Neural progenitor cell (in vitro differentiated cells): Measurements from ENCODE around the gene AGPAT4. TPM values are rescaled to one million over a fixed set of nuclear protein-coding genes. Genes with fewer than 3 reads are reported as not detected.

Experiments
- DNase-seq: peaks from one replicate; pipeline ENCODE4 v3.0.0-alpha.2; 2016; ENCODE audit warnings: low spot score
- H2AFZ ChIP-seq: fragments of 200-600 bp; sonication (generic); replicated peaks from 2 replicates; pipeline ENCODE4 v1.6.1; 2016; ENCODE audit warnings: antibody characterized with exemption
- H3F3A ChIP-seq: fragments of 200-600 bp; sonication (generic); 2 replicates; pipeline ENCODE4 v1.6.1; 2016; ENCODE audit warnings: antibody characterized with exemption, low read depth
- H3K27ac ChIP-seq: fragments of 200-600 bp; sonication (generic); 2 replicates; pipeline ENCODE4 v1.5.1; 2016; ENCODE audit warnings: mild to moderate bottlenecking
- H3K27me3 ChIP-seq: fragments of 200-600 bp; sonication (generic); 2 replicates; pipeline ENCODE4 v1.6.1; 2016; ENCODE audit warnings: mild to moderate bottlenecking, moderate library complexity
- H3K36me3 ChIP-seq: fragments of 200-600 bp; sonication (generic); 2 replicates; pipeline ENCODE4 v1.5.1; 2016
- H3K4me1 ChIP-seq: fragments of 200-600 bp; sonication (generic); 2 replicates; pipeline ENCODE4 v1.6.1; 2016; ENCODE audit warnings: mixed run types
- H3K4me2 ChIP-seq: fragments of 200-600 bp; sonication (generic); 2 replicates; pipeline ENCODE4 v1.6.1; 2016
- H3K4me3 ChIP-seq: fragments of 200-600 bp; sonication (generic); 2 replicates; pipeline ENCODE4 v1.5.1; 2016
- H3K79me2 ChIP-seq: fragments of 200-600 bp; sonication (generic); 2 replicates; pipeline ENCODE4 v1.6.1; 2016; ENCODE audit warnings: low read depth
- H3K9ac ChIP-seq: fragments of 200-600 bp; sonication (generic); 2 replicates; pipeline ENCODE4 v1.6.1; 2016
- H3K9me3 ChIP-seq: fragments of 200-600 bp; sonication (generic); 2 replicates; pipeline ENCODE4 v1.5.1; 2016; ENCODE audit warnings: low read depth
- H4K20me1 ChIP-seq: fragments of 200-600 bp; sonication (generic); 2 replicates; pipeline ENCODE4 v1.6.1; 2016; ENCODE audit warnings: low read depth
- H3K27ac Mint-ChIP-seq: 3 replicates; pipeline ENCODE4 v1.8.0; 2021; ENCODE audit warnings: mixed read lengths
- H3K27me3 Mint-ChIP-seq: 2 replicates; pipeline ENCODE4 v1.8.0; 2022; ENCODE audit warnings: low read depth, mild to moderate bottlenecking, inconsistent platforms, moderate library complexity, mixed read lengths; ENCODE audit not compliant: insufficient read depth
- H3K36me3 Mint-ChIP-seq: 3 replicates; pipeline ENCODE4 v1.8.0; 2021; ENCODE audit warnings: mixed read lengths
- H3K4me1 Mint-ChIP-seq: 3 replicates; pipeline ENCODE4 v1.8.0; 2021; ENCODE audit warnings: mixed read lengths
- H3K4me3 Mint-ChIP-seq: 3 replicates; pipeline ENCODE4 v1.8.0; 2021; ENCODE audit warnings: mild to moderate bottlenecking, moderate library complexity, mixed read lengths
- H3K9me3 Mint-ChIP-seq: 3 replicates; pipeline ENCODE4 v1.8.0; 2020; ENCODE audit warnings: mixed read lengths
- EZH2 ChIP-seq: fragments of 200-600 bp; sonication (generic); IDR thresholded peaks from 2 replicates; pipeline ENCODE4 v1.6.1; 2017; ENCODE audit warnings: antibody characterized with exemption, mild to moderate bottlenecking, moderate library complexity
- EZH2phosphoT487 ChIP-seq: fragments of 200-600 bp; sonication (generic); IDR thresholded peaks from 2 replicates; pipeline ENCODE4 v1.6.1; 2017; ENCODE audit warnings: antibody characterized with exemption
- total RNA-seq: library from RNA; depleted of rRNA; stranded (reverse); fragments of >200 nt; gene quantifications from 2 replicates; pipeline ENCODE4 v1.2.3, GENCODE V29; 2015; ENCODE audit warnings: low replicate concordance
- TF ChIP-seq, protein P1 (sequence below): fragments of 200-600 bp; sonication (generic); IDR thresholded peaks from 2 replicates; pipeline ENCODE4 v1.5.1; 2017; ENCODE audit warnings: antibody characterized with exemption, mild to moderate bottlenecking

The AGPAT4 gene
- total RNA-seq, 1 donor from 2014 or later: 30.5 TPM

DNA sequence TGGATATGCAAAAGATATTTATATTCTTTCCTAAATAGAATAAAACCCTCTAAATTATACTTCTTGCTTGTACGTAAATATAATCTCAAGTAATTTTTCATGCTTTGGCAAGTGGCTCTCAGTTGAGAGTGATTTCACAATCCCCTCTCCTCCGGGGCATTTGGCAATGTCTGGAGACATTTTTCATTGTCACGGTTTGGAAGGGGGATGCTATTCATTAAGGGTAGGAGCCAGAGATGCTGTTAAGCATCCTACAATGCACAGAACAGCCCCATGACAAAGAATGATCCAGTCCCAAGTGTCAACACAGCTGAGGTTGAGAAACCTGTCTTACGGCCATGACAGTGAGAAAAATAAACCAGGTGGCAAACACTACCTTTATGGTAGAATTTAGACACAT lies 75.7 kb downstream of the AGPAT4 start:
- Histone ChIP-seq H3K27me3 (no peaks in the 10 kb centered on the region), H3K9me3 (no peaks in the 10 kb centered on the region), H3K9ac (no peak overlapping the region), H3K4me1 (no peaks in the 10 kb centered on the region), H3F3A (no peaks in the 10 kb centered on the region), H3K4me3 (no peak overlapping the region), H3K79me2 (peaks cover 27% of the 10 kb centered on the region), H2AFZ (no peak overlapping the region), H4K20me1 (no peaks in the 10 kb centered on the region), H3K4me2 (no peak overlapping the region), H3K27ac (no peak overlapping the region), H3K36me3 (no peaks in the 10 kb centered on the region)
- Mint-ChIP-seq H3K9me3 (peaks cover 19% of the 10 kb centered on the region), H3K4me1 (no peaks in the 10 kb centered on the region), H3K27me3 (peaks cover 5% of the 10 kb centered on the region), H3K27ac (no peak overlapping the region), H3K36me3 (peaks cover 72% of the 10 kb centered on the region), H3K4me3 (no peak overlapping the region)
- DNase-seq: no peak
- TF ChIP-seq, protein P1, sequence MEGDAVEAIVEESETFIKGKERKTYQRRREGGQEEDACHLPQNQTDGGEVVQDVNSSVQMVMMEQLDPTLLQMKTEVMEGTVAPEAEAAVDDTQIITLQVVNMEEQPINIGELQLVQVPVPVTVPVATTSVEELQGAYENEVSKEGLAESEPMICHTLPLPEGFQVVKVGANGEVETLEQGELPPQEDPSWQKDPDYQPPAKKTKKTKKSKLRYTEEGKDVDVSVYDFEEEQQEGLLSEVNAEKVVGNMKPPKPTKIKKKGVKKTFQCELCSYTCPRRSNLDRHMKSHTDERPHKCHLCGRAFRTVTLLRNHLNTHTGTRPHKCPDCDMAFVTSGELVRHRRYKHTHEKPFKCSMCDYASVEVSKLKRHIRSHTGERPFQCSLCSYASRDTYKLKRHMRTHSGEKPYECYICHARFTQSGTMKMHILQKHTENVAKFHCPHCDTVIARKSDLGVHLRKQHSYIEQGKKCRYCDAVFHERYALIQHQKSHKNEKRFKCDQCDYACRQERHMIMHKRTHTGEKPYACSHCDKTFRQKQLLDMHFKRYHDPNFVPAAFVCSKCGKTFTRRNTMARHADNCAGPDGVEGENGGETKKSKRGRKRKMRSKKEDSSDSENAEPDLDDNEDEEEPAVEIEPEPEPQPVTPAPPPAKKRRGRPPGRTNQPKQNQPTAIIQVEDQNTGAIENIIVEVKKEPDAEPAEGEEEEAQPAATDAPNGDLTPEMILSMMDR: no peak
- no peak for TF ChIP-seq EZH2phosphoT487
- no peak for TF ChIP-seq EZH2

DNA sequence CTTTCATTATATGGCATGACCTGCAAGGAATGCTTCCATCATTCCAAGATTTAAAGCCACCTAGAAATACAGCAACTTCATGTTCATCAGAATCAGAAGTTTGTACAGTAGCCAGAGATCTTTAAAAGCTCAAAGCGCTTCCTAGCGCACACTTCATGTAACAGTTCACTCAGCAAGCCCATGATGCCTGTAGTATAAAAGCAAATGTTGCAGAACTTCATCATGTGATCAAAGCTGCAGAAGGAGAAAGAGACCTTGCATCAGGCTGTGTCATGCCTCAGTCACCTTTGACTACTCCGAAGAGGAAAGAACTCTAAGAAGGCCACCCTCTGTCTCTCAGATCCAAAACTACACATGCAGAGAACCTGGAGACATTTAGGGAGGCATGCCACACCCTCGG lies 78.5 kb downstream of the AGPAT4 start:
- H3K9ac ChIP-seq: no peak overlapping the region
- Mint-ChIP-seq H3K27ac (no peak overlapping the region), H3K27me3 (peaks cover under 1% of the 10 kb centered on the region), H3K4me3 (no peak overlapping the region), H3K36me3 (peaks cover 63% of the 10 kb centered on the region), H3K9me3 (peaks cover 38% of the 10 kb centered on the region), H3K4me1 (no peaks in the 10 kb centered on the region)
- no peaks in the 10 kb centered on the region for H3K27me3 ChIP-seq
- no peak overlapping the region for H3K4me3 ChIP-seq
- H4K20me1 ChIP-seq: no peaks in the 10 kb centered on the region
- H3K4me1 ChIP-seq: no peaks in the 10 kb centered on the region
- no peaks in the 10 kb centered on the region for H3F3A ChIP-seq
- H3K36me3 ChIP-seq: peaks cover 9% of the 10 kb centered on the region
- peaks cover 5% of the 10 kb centered on the region for H3K9me3 ChIP-seq
- peaks cover 46% of the 10 kb centered on the region for H3K79me2 ChIP-seq
- DNase-seq: no peak
- no peak overlapping the region for H3K27ac ChIP-seq
- H3K4me2 ChIP-seq: no peak overlapping the region
- TF ChIP-seq, protein P1: no peak
- TF ChIP-seq EZH2 (no peak), EZH2phosphoT487 (no peak)
- H2AFZ ChIP-seq: no peak overlapping the region

DNA sequence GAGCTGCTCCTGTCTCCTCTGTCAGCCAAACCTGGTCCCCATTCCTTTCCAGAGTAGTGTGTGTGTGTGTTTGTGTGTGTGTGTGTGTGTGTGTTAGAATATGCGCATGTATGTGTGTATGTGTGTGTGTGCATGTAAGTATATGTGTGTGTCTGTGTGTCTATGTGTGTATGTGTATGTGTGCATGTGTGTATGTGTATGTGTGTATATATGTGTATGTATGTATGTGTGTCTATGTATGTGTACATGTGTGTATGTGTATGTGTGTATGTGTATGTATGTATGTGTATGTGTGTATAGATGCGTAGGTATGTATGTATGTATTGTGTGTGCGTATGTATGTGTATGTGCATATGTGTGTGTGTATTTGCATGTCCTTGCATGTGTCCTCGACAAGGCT lies 79.5 kb downstream of the AGPAT4 start:
- no peak for DNase-seq
- no peak overlapping the region for H3K4me2 ChIP-seq
- peaks cover 53% of the 10 kb centered on the region for H3K79me2 ChIP-seq
- no peaks in the 10 kb centered on the region for H3K4me1 Mint-ChIP-seq
- H3K27me3 Mint-ChIP-seq: no peaks in the 10 kb centered on the region
- no peak overlapping the region for H3K27ac Mint-ChIP-seq
- peaks cover 64% of the 10 kb centered on the region for H3K36me3 Mint-ChIP-seq
- peaks cover 9% of the 10 kb centered on the region for H3K36me3 ChIP-seq
- H3K27ac ChIP-seq: no peak overlapping the region
- no peak overlapping the region for H3K4me3 ChIP-seq
- no peaks in the 10 kb centered on the region for H3K27me3 ChIP-seq
- H3F3A ChIP-seq: no peaks in the 10 kb centered on the region
- H3K4me1 ChIP-seq: no peaks in the 10 kb centered on the region
- peaks cover 5% of the 10 kb centered on the region for H3K9me3 ChIP-seq
- H3K9ac ChIP-seq: no peak overlapping the region
- no peak overlapping the region for H2AFZ ChIP-seq
- TF ChIP-seq, protein P1: no peak
- TF ChIP-seq EZH2phosphoT487: no peak
- TF ChIP-seq EZH2: no peak
- H3K4me3 Mint-ChIP-seq: peak overlapping the region; percentile 8
- H4K20me1 ChIP-seq: no peaks in the 10 kb centered on the region
- peaks cover 44% of the 10 kb centered on the region for H3K9me3 Mint-ChIP-seq
